MM.1S (cell line): Measurements from ENCODE around the gene CTNNBL1.

Experiments
- DNase-seq: peaks from one replicate; pipeline ENCODE4 v3.0.0-alpha.2; 2015
- H2AFZ ChIP-seq: fragments of 300-600 bp; sonication (generic); 2 replicates; pipeline ENCODE4 v1.6.0; 2016; ENCODE audit warnings: antibody characterized with exemption, low read length
- H3F3A ChIP-seq: fragments of 300-600 bp; sonication (generic); 2 replicates; pipeline ENCODE4 v1.6.1; 2016; ENCODE audit warnings: mild to moderate bottlenecking, antibody characterized with exemption, low read length, moderate library complexity, mixed read lengths; ENCODE audit not compliant: insufficient read depth
- H3K27ac ChIP-seq: fragments of 300-600 bp; sonication (generic); 2 replicates; pipeline ENCODE4 v1.5.1; 2016; ENCODE audit warnings: mild to moderate bottlenecking, low read length
- H3K27me3 ChIP-seq: fragments of 300-600 bp; sonication (generic); replicated peaks from 2 replicates; pipeline ENCODE4 v1.6.0; 2016; ENCODE audit warnings: low read length; ENCODE audit not compliant: insufficient read depth
- H3K36me3 ChIP-seq: fragments of 300-600 bp; sonication (generic); replicated peaks from 2 replicates; pipeline ENCODE4 v1.6.1; 2016; ENCODE audit warnings: mild to moderate bottlenecking, low read length, mixed read lengths; ENCODE audit not compliant: insufficient read depth
- H3K4me1 ChIP-seq: fragments of 300-600 bp; sonication (generic); 2 replicates; pipeline ENCODE4 v1.6.1; 2016; ENCODE audit warnings: low read length, mixed read lengths
- H3K4me2 ChIP-seq: fragments of 300-600 bp; sonication (generic); 2 replicates; pipeline ENCODE4 v1.6.0; 2016; ENCODE audit warnings: low read depth, low read length
- H3K4me3 ChIP-seq: fragments of 300-600 bp; sonication (generic); 2 replicates; pipeline ENCODE4 v1.5.1; 2016; ENCODE audit warnings: low read length, mixed read lengths
- H3K79me2 ChIP-seq: fragments of 300-600 bp; sonication (generic); 2 replicates; pipeline ENCODE4 v1.6.1; 2016; ENCODE audit warnings: mixed run types, low read length, mixed read lengths
- H3K9ac ChIP-seq: fragments of 300-600 bp; sonication (generic); 2 replicates; pipeline ENCODE4 v1.6.1; 2016; ENCODE audit warnings: low read length, mixed read lengths
- H3K9me2 ChIP-seq: fragments of 300-600 bp; sonication (generic); replicated peaks from 2 replicates; pipeline ENCODE4 v1.6.1; 2016; ENCODE audit warnings: mild to moderate bottlenecking, low read length, mixed read lengths; ENCODE audit not compliant: insufficient read depth
- H3K9me3 ChIP-seq: fragments of 300-600 bp; sonication (generic); replicated peaks from 2 replicates; pipeline ENCODE4 v1.6.1; 2016; ENCODE audit warnings: mild to moderate bottlenecking, low read length, mixed read lengths; ENCODE audit not compliant: insufficient read depth
- H4K20me1 ChIP-seq: fragments of 300-600 bp; sonication (generic); 2 replicates; pipeline ENCODE4 v1.6.1; 2016; ENCODE audit warnings: mild to moderate bottlenecking, low read length, moderate library complexity, mixed read lengths; ENCODE audit not compliant: insufficient read depth
- EZH2 ChIP-seq: fragments of 300-600 bp; sonication (generic); optimal IDR thresholded peaks from 2 replicates; pipeline ENCODE3; 2017; ENCODE audit warnings: low read depth, mild to moderate bottlenecking, antibody characterized with exemption, low read length, mixed read lengths
- EZH2phosphoT487 ChIP-seq: fragments of 300-600 bp; sonication (generic); IDR thresholded peaks from 2 replicates; pipeline ENCODE4 v1.6.1; 2018; ENCODE audit warnings: antibody characterized with exemption, low read length
- TF ChIP-seq, protein P1 (sequence below): fragments of 300-600 bp; sonication (generic); IDR thresholded peaks from 2 replicates; pipeline ENCODE4 v1.5.1; 2016; ENCODE audit warnings: antibody characterized with exemption, low read length, mixed read lengths

Gene CTNNBL1

GRCh38 chr20:37872161-37872560 is 178.3 kb downstream of the CTNNBL1 start:
- H2AFZ ChIP-seq = no peak overlapping the region
- no peak for DNase-seq
- no peaks in the 10 kb centered on the region for H3F3A ChIP-seq
- H3K27me3 ChIP-seq = no peaks in the 10 kb centered on the region
- no peaks in the 10 kb centered on the region for H3K9me3 ChIP-seq
- H3K4me1 ChIP-seq = no peaks in the 10 kb centered on the region
- H4K20me1 ChIP-seq = no peaks in the 10 kb centered on the region
- TF ChIP-seq EZH2 (no peak), EZH2phosphoT487 (no peak)
- TF ChIP-seq, protein P1, sequence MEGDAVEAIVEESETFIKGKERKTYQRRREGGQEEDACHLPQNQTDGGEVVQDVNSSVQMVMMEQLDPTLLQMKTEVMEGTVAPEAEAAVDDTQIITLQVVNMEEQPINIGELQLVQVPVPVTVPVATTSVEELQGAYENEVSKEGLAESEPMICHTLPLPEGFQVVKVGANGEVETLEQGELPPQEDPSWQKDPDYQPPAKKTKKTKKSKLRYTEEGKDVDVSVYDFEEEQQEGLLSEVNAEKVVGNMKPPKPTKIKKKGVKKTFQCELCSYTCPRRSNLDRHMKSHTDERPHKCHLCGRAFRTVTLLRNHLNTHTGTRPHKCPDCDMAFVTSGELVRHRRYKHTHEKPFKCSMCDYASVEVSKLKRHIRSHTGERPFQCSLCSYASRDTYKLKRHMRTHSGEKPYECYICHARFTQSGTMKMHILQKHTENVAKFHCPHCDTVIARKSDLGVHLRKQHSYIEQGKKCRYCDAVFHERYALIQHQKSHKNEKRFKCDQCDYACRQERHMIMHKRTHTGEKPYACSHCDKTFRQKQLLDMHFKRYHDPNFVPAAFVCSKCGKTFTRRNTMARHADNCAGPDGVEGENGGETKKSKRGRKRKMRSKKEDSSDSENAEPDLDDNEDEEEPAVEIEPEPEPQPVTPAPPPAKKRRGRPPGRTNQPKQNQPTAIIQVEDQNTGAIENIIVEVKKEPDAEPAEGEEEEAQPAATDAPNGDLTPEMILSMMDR = no peak
- H3K27ac ChIP-seq = no peak overlapping the region
- H3K9ac ChIP-seq = no peak overlapping the region
- no peaks in the 10 kb centered on the region for H3K9me2 ChIP-seq
- H3K4me2 ChIP-seq = no peak overlapping the region
- H3K79me2 ChIP-seq = no peaks in the 10 kb centered on the region
- H3K4me3 ChIP-seq = no peak overlapping the region
- H3K36me3 ChIP-seq = no peaks in the 10 kb centered on the region

DNA sequence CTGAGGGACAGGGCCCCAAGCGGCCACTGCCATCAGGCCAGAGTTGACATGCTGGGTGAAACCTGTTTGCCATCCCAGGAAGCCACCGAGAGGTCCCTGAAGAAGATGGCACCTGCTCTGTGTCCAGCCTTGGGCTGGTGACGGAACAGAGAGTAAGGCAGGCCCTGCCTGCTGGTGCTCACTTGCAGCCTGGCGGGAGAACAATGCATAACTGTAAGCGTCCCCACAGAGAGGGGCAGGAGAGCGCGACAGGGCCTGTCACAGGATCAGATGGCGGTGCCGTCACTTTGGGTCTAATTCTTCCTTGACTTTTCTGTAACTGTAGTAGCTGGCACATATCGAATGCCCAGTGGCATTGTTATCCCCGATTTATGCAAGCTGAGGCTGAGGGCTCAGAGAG is 180.1 kb downstream of the CTNNBL1 start:
- Histone ChIP-seq H4K20me1 (no peaks in the 10 kb centered on the region), H3K27me3 (no peaks in the 10 kb centered on the region), H3K27ac (no peak overlapping the region), H3K9ac (no peak overlapping the region), H3K9me3 (no peaks in the 10 kb centered on the region), H3K4me1 (no peaks in the 10 kb centered on the region), H3K79me2 (no peaks in the 10 kb centered on the region), H3K9me2 (no peaks in the 10 kb centered on the region), H2AFZ (no peak overlapping the region), H3K4me3 (no peak overlapping the region), H3F3A (no peaks in the 10 kb centered on the region), H3K36me3 (no peaks in the 10 kb centered on the region), H3K4me2 (no peak overlapping the region)
- DNase-seq = no peak
- TF ChIP-seq, protein P1 = no peak
- TF ChIP-seq EZH2phosphoT487 = no peak
- no peak for TF ChIP-seq EZH2

DNA sequence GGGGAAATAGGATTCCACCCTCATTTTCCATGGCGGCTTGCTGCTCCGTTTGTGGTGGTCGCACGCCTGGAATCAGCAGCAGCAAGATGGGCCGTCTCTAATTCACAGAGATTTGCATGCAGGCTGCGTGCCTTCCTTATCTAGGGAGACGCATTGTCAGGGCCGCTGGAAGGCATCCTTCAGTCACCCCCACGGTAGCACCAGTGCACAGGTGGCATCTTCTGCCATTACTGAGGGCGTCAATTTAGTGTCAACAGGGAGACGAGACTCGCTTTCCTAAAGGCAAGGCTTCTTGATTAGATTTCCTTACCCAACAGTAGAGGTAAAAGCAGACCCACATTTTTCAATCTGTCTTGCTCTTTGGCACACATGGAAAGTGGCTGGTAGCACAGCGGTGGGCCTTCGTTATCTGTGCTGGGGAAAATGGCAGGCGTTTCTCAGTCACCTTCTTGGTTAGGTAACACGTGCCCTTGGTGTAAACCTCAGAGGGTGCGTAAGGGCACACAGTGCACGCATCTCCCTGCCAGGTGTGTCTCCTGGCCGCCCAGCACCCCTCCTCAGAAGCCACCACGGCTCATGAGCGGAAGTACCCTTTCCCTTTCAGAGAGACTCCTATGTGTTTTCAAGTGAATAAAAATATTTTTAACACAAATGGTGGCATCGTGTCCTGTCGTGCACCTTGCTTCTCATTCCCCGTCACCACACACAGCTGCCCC is 181.8 kb downstream of the CTNNBL1 start:
- no peak overlapping the region for H3K27ac ChIP-seq
- no peaks in the 10 kb centered on the region for H3F3A ChIP-seq
- no peak overlapping the region for H3K4me3 ChIP-seq
- TF ChIP-seq EZH2phosphoT487 (no peak), EZH2 (no peak)
- TF ChIP-seq, protein P1 = no peak
- H3K9me2 ChIP-seq = no peaks in the 10 kb centered on the region
- H3K9ac ChIP-seq = no peak overlapping the region
- no peaks in the 10 kb centered on the region for H3K36me3 ChIP-seq
- no peaks in the 10 kb centered on the region for H3K9me3 ChIP-seq
- H4K20me1 ChIP-seq = no peaks in the 10 kb centered on the region
- no peaks in the 10 kb centered on the region for H3K27me3 ChIP-seq
- no peak overlapping the region for H2AFZ ChIP-seq
- H3K4me1 ChIP-seq = no peaks in the 10 kb centered on the region
- no peak for DNase-seq
- no peak overlapping the region for H3K4me2 ChIP-seq
- H3K79me2 ChIP-seq = no peaks in the 10 kb centered on the region
